Adrenal gland (tissue), 19 donors: ENCODE measurements around the gene STAG2. TPM values are rescaled to one million over a fixed set of nuclear protein-coding genes. Genes with fewer than 3 reads are reported as not detected.
A peak's percentile ranks its signal among the peaks of the same experiment; 100 is the strongest.

Experiments used
- DNase-seq, 7 donors: peaks; one replicate each; pipeline ENCODE4 v3.0.0-alpha.2; 2019 to 2020
- H3K27ac ChIP-seq, 5 donors: fragments of 200-600 bp; sonication (generic) in 4 of 5; 1 replicate in 3 of 5; 2 replicates in 2 of 5; pipeline versions ENCODE4 v1.5.1 to v1.8.0; 2016 to 2020; ENCODE audit warnings: mild to moderate bottlenecking in 1 of 5
- H3K27me3 ChIP-seq: fragments of 200-600 bp; 2 replicates; pipeline ENCODE4 v1.8.0; 2021
- H3K36me3 ChIP-seq, 2 donors: fragments of 200-600 bp; replicated peaks in 1 of 2; 1 replicate in 1 of 2; 2 replicates in 1 of 2; pipeline versions ENCODE4 v1.5.1 to v1.8.0; 2018 to 2022
- H3K4me1 ChIP-seq, 2 donors: fragments of 200-600 bp; replicated peaks in 1 of 2; 1 replicate in 1 of 2; 2 replicates in 1 of 2; pipeline versions ENCODE4 v1.5.1 to v1.8.0; 2018 to 2021
- H3K4me3 ChIP-seq, 4 donors: fragments of 200-600 bp; sonication (generic) in 3 of 4; one replicate each; pipeline ENCODE4 v1.5.1; 2016 to 2018
- H3K9me3 ChIP-seq, 3 donors: fragments of 200-600 bp; sonication (generic) in 1 of 3; replicated peaks in 1 of 3; 1 replicate in 2 of 3; 2 replicates in 1 of 3; pipeline versions ENCODE4 v1.5.1 to v1.8.0; 2016 to 2021
- CTCF ChIP-seq, 6 experiments: fragments of 450-650 bp in 4 of 6; fragments of 200-600 bp in 2 of 6; sonication (generic) in 1 of 6; IDR thresholded peaks; 1 replicate in 5 of 6; 2 replicates in 1 of 6; pipeline versions ENCODE4 v1.5.1 to v1.8.0; 2016 to 2021; ENCODE audit warnings: antibody characterized with exemption in 6 of 6, mild to moderate bottlenecking in 2 of 6, moderate library complexity in 1 of 6
- POLR2A ChIP-seq, 2 donors: fragments of 450-650 bp; IDR thresholded peaks; one replicate each; pipeline ENCODE4 v1.6.1; 2017; ENCODE audit warnings: antibody characterized with exemption in 2 of 2, mild to moderate bottlenecking in 2 of 2, moderate library complexity in 1 of 2
- WGBS, 4 donors: extraction: QIAGEN DNeasy Blood & Tissue Kit in 2 of 4; methylation state at CpG; one replicate each; pipeline versions ENCODE4 v1.1.5 to v1.1.7; 2013 to 2017; 5-methylcytosine and 5-hydroxymethylcytosine counted together
- intact Hi-C, 2 donors: fragments of 100-400 bp; cut with DNase I; formaldehyde crosslinking; loops; one replicate each; pipeline versions ENCODE4 v1.14.1 to v1.15.0; 2022 to 2023
- long read RNA-seq, 10 donors: library from polyadenylated mRNA in 3 of 10; unstranded in 2 of 10; stranded (forward) in 1 of 10; transcript quantifications; one replicate each; pipeline ENCODE4 v2.0.0 and lab custom pipeline, GENCODE V29; 2021 to 2026
- polyA plus RNA-seq, 3 donors: library from polyadenylated mRNA; stranded (reverse); fragments of 200-250 nt in 2 of 3; fragments of 350-450 nt in 1 of 3; fragmentation: Illumina TruSeq in 1 of 3; extraction: RNeasy Lipid Tissue Mini Kit (QIAGEN cat#74804) in 1 of 3; gene quantifications; one replicate each; pipeline ENCODE4 v1.2.3, GENCODE V29; 2013 to 2014
- total RNA-seq, 9 donors: library from RNA; depleted of rRNA in 4 of 9; stranded (reverse); fragments of >200 nt in 4 of 9; fragments of 120-200 nt in 1 of 9; fragmentation: NEBNext Ultra II Directional in 1 of 9; extraction: Animal tissue kit (Norgen Biotek cat#: 25700) in 1 of 9; gene quantifications; one replicate each; pipeline versions ENCODE4 v1.1.0 to v1.2.4, GENCODE V29; 2013 to 2023
- donor health status: healthy with polysubstance abuse.
- donor health status: Bipolar disorder and iron deficiency.
- donor health status: DM: yes; HTN: yes; CAD: no.
- donor health status: DM: no; HTN: no; CAD: no.
- donor health status: DM: no; HTN: no; CAD: no.
- donor health status: DM: yes; HTN: yes; CAD: no.

The STAG2 gene
- total RNA-seq (10 to 100 TPM; 31.8 to 71.5 (median 60.0) TPM), polyA plus RNA-seq (10 to 100 TPM; 12.6 to 41.7 (median 16.4) TPM)
- long read RNA-seq, donor 1, partial matches to known transcripts, result 9 of 9 reads
- long read RNA-seq, donor 1, other reads (novel, unspliced or antisense), result 0 of 9 reads
- long read RNA-seq, donor 2, partial matches to known transcripts, result 27 of 28 reads
- long read RNA-seq, donor 2, other reads (novel, unspliced or antisense), result 0 of 28 reads
- long read RNA-seq, donor 3, partial matches to known transcripts, result 0 of 1 reads
- long read RNA-seq, donor 3, other reads (novel, unspliced or antisense), result 0 of 1 reads
- long read RNA-seq, donor 4, full-length matches to known transcripts, result 1 of 11 reads
- long read RNA-seq, donor 4, partial matches to known transcripts, result 6 of 11 reads
- long read RNA-seq, donor 4, other reads (novel, unspliced or antisense), result 4 of 11 reads
- long read RNA-seq, donor 5, full-length matches to known transcripts, result 13 of 29 reads
- long read RNA-seq, donor 5, partial matches to known transcripts, result 4 of 29 reads
- long read RNA-seq, donor 5, other reads (novel, unspliced or antisense), result 12 of 29 reads
- long read RNA-seq, donor 6, full-length matches to known transcripts, result 1 of 17 reads
- long read RNA-seq, donor 6, partial matches to known transcripts, result 9 of 17 reads
- long read RNA-seq, donor 6, other reads (novel, unspliced or antisense), result 7 of 17 reads
- long read RNA-seq, donor 7, partial matches to known transcripts, result 0 of 1 reads
- long read RNA-seq, donor 7, other reads (novel, unspliced or antisense), result 0 of 1 reads
- long read RNA-seq, donor 8, result 0 reads
- long read RNA-seq, donor 9, partial matches to known transcripts, result 0 of 1 reads
- long read RNA-seq, donor 9, other reads (novel, unspliced or antisense), result 0 of 1 reads
- long read RNA-seq, donor 10, result 0 reads

- H3K4me1 ChIP-seq, result peaks cover 0 to 13% of the 10 kb centered on the region in 2 donors
- WGBS, 4 donors, result 0 to 46% (median 19%) methylated on average over 4 to 37 of the region's 38 CpGs
- H3K36me3 ChIP-seq, result no peaks in the 10 kb centered on the region
- peak within 1 kb of the TSS; percentile 32 to 94 (median 58) for H3K4me3 ChIP-seq
- H3K9me3 ChIP-seq, result no peaks in the 10 kb centered on the region
- intact Hi-C loops, result no loop called here
- TF ChIP-seq CTCF (IDR thresholded peaks at IDR 0.05) (no peak), POLR2A (IDR thresholded peaks at IDR 0.05) (peak in 1 of 2 donors; percentile 53)
- peak; percentile 75 to 87 (median 82) for DNase-seq
- H3K27ac ChIP-seq, result peak within 1 kb of the TSS; percentile 92 to 99 (median 97)
- no peaks in the 10 kb centered on the region for H3K27me3 ChIP-seq
Measured at GRCh38 chrX:123961268-123962005, at the start of gene STAG2. Gene STAG2, plus strand, starts transcription at chrX:123961706. Its CDS starts 60,922 bp downstream, at chrX:124022628.

- H3K4me3 ChIP-seq, result no peak overlapping the region
- no peaks in the 10 kb centered on the region for H3K27me3 ChIP-seq
- no peaks in the 10 kb centered on the region for H3K9me3 ChIP-seq
- no peak for DNase-seq
- no peaks in the 10 kb centered on the region for H3K4me1 ChIP-seq
- H3K27ac ChIP-seq, result no peak overlapping the region
- no peak for TF ChIP-seq POLR2A (IDR thresholded peaks at IDR 0.05)
- no peaks in the 10 kb centered on the region for H3K36me3 ChIP-seq
- intact Hi-C loops, result no loop called here
Measured at GRCh38 chrX:123917069-123917468, 44.4 kb upstream of the STAG2 start.

GRCh38 chrX:123918106-123918721 lies 43.3 kb upstream of the STAG2 start:
- no peak for TF ChIP-seq POLR2A (IDR thresholded peaks at IDR 0.05)
- no peak for TF ChIP-seq CTCF (IDR thresholded peaks at IDR 0.05)
- WGBS, 4 donors, result 60 to 71% (median 68%) methylated on average over 4 of the region's 4 CpGs

GRCh38 chrX:123920105-123920785 lies 41.3 kb upstream of the STAG2 start:
- H3K4me1 ChIP-seq, result no peaks in the 10 kb centered on the region
- H3K27me3 ChIP-seq, result no peaks in the 10 kb centered on the region
- no peak for TF ChIP-seq CTCF (IDR thresholded peaks at IDR 0.05)
- TF ChIP-seq POLR2A (IDR thresholded peaks at IDR 0.05), result no peak
- H3K9me3 ChIP-seq, result no peaks in the 10 kb centered on the region
- H3K36me3 ChIP-seq, result no peaks in the 10 kb centered on the region
- 0 to 88% (median 60%) methylated on average over 1 of the region's 1 CpG; no CpG with 5 or more reads in 1 of the 4 donors for WGBS, 4 donors
- intact Hi-C loops, result no loop called here
- H3K27ac ChIP-seq, result no peak overlapping the region
- no peak for DNase-seq
- no peak overlapping the region for H3K4me3 ChIP-seq

More at GRCh38 chrX:123918106-123918721, 43.3 kb upstream of the STAG2 start:
- Histone ChIP-seq H3K4me3 (no peak overlapping the region), H3K27ac (no peak overlapping the region), H3K36me3 (no peaks in the 10 kb centered on the region), H3K9me3 (no peaks in the 10 kb centered on the region), H3K27me3 (no peaks in the 10 kb centered on the region), H3K4me1 (no peaks in the 10 kb centered on the region)
- intact Hi-C loops, result no loop called here
- DNase-seq, result no peak
